Left ventricle myocardium inferior (tissue), 1 donor: ENCODE data around the gene KRT73. TPM values are rescaled to one million over a fixed set of nuclear protein-coding genes. Genes with fewer than 3 reads are reported as not detected.

Experiments used
- DNase-seq: peaks from one replicate; pipeline ENCODE4 v3.0.0-alpha.2; 2020
- H3K27ac ChIP-seq: fragments of 200-600 bp; replicated peaks from 2 replicates; pipeline ENCODE4 v1.8.0; 2021
- H3K27me3 ChIP-seq: fragments of 200-600 bp; 2 replicates; pipeline ENCODE4 v1.8.0; 2021; ENCODE audit warnings: low read depth
- H3K36me3 ChIP-seq: fragments of 200-600 bp; 2 replicates; pipeline ENCODE4 v1.8.0; 2021
- H3K4me1 ChIP-seq: fragments of 200-600 bp; 2 replicates; pipeline ENCODE4 v1.8.0; 2021
- H3K4me3 ChIP-seq: fragments of 200-600 bp; 2 replicates; pipeline ENCODE4 v1.8.0; 2021; ENCODE audit warnings: mild to moderate bottlenecking, moderate library complexity
- H3K9me3 ChIP-seq: fragments of 200-600 bp; replicated peaks from 2 replicates; pipeline ENCODE4 v1.8.0; 2021
- CTCF ChIP-seq: fragments of 200-600 bp; IDR thresholded peaks from 2 replicates; pipeline ENCODE4 v1.8.0; 2021; ENCODE audit warnings: antibody characterized with exemption, mild to moderate bottlenecking, borderline replicate concordance
- intact Hi-C: fragments of 100-400 bp; cut with micrococcal nuclease; formaldehyde crosslinking; loops from one replicate; pipeline ENCODE4 v1.11.0; 2022
- total RNA-seq: library from RNA; stranded (reverse); fragmentation: NEBNext Ultra II Directional; extraction: Animal tissue kit (Norgen Biotek cat#: 25700); gene quantifications from one replicate; pipeline ENCODE4 v1.2.1, GENCODE V29; 2021
- donor health status: DM: no; HTN: yes; CAD: no; lungs with severe emphysema.

The KRT73 gene
- total RNA-seq, 1 donor from 2014 or later, result not detected

- H3K4me3 ChIP-seq, result no peak overlapping the region
- no peak for TF ChIP-seq CTCF
- H3K27me3 ChIP-seq, result peaks cover 29% of the 10 kb centered on the region
- no peak for DNase-seq
- no peaks in the 10 kb centered on the region for H3K36me3 ChIP-seq
- no peak overlapping the region for H3K27ac ChIP-seq
- intact Hi-C loops, result no loop called here
- H3K4me1 ChIP-seq, result peaks cover 4% of the 10 kb centered on the region
- H3K9me3 ChIP-seq, result no peaks in the 10 kb centered on the region
Measured at GRCh38 chr12:52633383-52633782, 15.0 kb upstream of the KRT73 start.

- no peaks in the 10 kb centered on the region for H3K36me3 ChIP-seq
- H3K27me3 ChIP-seq, result peaks cover 22% of the 10 kb centered on the region
- intact Hi-C loops, result no loop called here
- no peak overlapping the region for H3K27ac ChIP-seq
- H3K4me1 ChIP-seq, result peaks cover 4% of the 10 kb centered on the region
- H3K4me3 ChIP-seq, result no peak overlapping the region
- TF ChIP-seq CTCF, result no peak
- DNase-seq, result no peak
- H3K9me3 ChIP-seq, result no peaks in the 10 kb centered on the region
Measured at GRCh38 chr12:52632656-52633055, 14.3 kb upstream of the KRT73 start.

GRCh38 chr12:52631676-52632459 lies 13.5 kb upstream of the KRT73 start:
- DNase-seq, result no peak
- Histone ChIP-seq H3K27ac (no peak overlapping the region), H3K36me3 (no peaks in the 10 kb centered on the region), H3K27me3 (peaks cover 22% of the 10 kb centered on the region), H3K9me3 (no peaks in the 10 kb centered on the region), H3K4me3 (no peak overlapping the region), H3K4me1 (peaks cover 4% of the 10 kb centered on the region)
- TF ChIP-seq CTCF, result no peak
- intact Hi-C loops, result no loop called here

- Histone ChIP-seq H3K27me3 (peaks cover 24% of the 10 kb centered on the region), H3K4me1 (peaks cover 4% of the 10 kb centered on the region), H3K36me3 (no peaks in the 10 kb centered on the region), H3K27ac (no peak overlapping the region), H3K4me3 (no peak overlapping the region), H3K9me3 (no peaks in the 10 kb centered on the region)
- TF ChIP-seq CTCF, result no peak
- no peak for DNase-seq
- intact Hi-C loops, result no loop called here
Measured at GRCh38 chr12:52631264-52631663, 12.9 kb upstream of the KRT73 start.

- intact Hi-C loops, result no loop called here
- H3K9me3 ChIP-seq, result no peaks in the 10 kb centered on the region
- no peak for TF ChIP-seq CTCF
- no peak overlapping the region for H3K27ac ChIP-seq
- H3K4me1 ChIP-seq, result peaks cover 4% of the 10 kb centered on the region
- H3K27me3 ChIP-seq, result peaks cover 27% of the 10 kb centered on the region
- no peaks in the 10 kb centered on the region for H3K36me3 ChIP-seq
- DNase-seq, result no peak
- H3K4me3 ChIP-seq, result no peak overlapping the region
Measured at GRCh38 chr12:52630599-52631200, 12.3 kb upstream of the KRT73 start.
